Activated CD4-positive, alpha-beta T cell treated with anti-CD3 and anti-CD28 coated beads, Interleukin-2, amount 10 ng/mL, durations not matched to agents 24 days and 14 days (primary cell): ENCODE results near the gene ALOXE3. TPM values are rescaled to one million over a fixed set of nuclear protein-coding genes. Genes with fewer than 3 reads are reported as not detected.

Experiments used
- DNase-seq: peaks from one replicate; pipeline ENCODE4 v3.0.0; 2022
- H3K27ac Mint-ChIP-seq: one replicate; pipeline ENCODE4 v1.8.0; 2022; ENCODE audit warnings: mild to moderate bottlenecking, mixed read lengths
- H3K27me3 Mint-ChIP-seq: one replicate; pipeline ENCODE4 v1.8.0; 2022; ENCODE audit warnings: mixed read lengths
- H3K36me3 Mint-ChIP-seq: one replicate; pipeline ENCODE4 v1.8.0; 2022; ENCODE audit warnings: low read depth, mild to moderate bottlenecking, mixed read lengths
- H3K4me1 Mint-ChIP-seq: one replicate; pipeline ENCODE4 v1.8.0; 2021; ENCODE audit warnings: mixed read lengths
- H3K4me3 Mint-ChIP-seq: one replicate; pipeline ENCODE4 v1.8.0; 2022; ENCODE audit warnings: mild to moderate bottlenecking, moderate library complexity, mixed read lengths
- H3K9me3 Mint-ChIP-seq: one replicate; pipeline ENCODE4 v1.8.0; 2021; ENCODE audit warnings: mixed read lengths
- intact Hi-C: fragments of 100-400 bp; cut with micrococcal nuclease; formaldehyde crosslinking; loops from one replicate; pipeline ENCODE4 v1.15.1; 2023
- total RNA-seq: library from RNA; stranded (reverse); gene quantifications from 2 replicates; pipeline ENCODE4 v1.2.3, GENCODE V29; 2022

The ALOXE3 gene
- total RNA-seq, 1 donor from 2014 or later = not detected

GRCh38 chr17:8141741-8142140, 23.4 kb upstream of the ALOXE3 start:
- Mint-ChIP-seq H3K27ac (no peak overlapping the region), H3K36me3 (peaks cover 50% of the 10 kb centered on the region), H3K9me3 (no peaks in the 10 kb centered on the region), H3K4me3 (no peak overlapping the region), H3K27me3 (peaks cover under 1% of the 10 kb centered on the region), H3K4me1 (peaks cover 3% of the 10 kb centered on the region)
- peak; percentile 55 for DNase-seq
- intact Hi-C loops = no loop called here

- H3K4me3 Mint-ChIP-seq = no peak overlapping the region
- intact Hi-C loops = no loop called here
- peaks cover 43% of the 10 kb centered on the region for H3K36me3 Mint-ChIP-seq
- H3K4me1 Mint-ChIP-seq = peaks cover 4% of the 10 kb centered on the region
- no peaks in the 10 kb centered on the region for H3K9me3 Mint-ChIP-seq
- peaks cover 3% of the 10 kb centered on the region for H3K27me3 Mint-ChIP-seq
- DNase-seq = peak; percentile 60
- peak overlapping the region; percentile 48 for H3K27ac Mint-ChIP-seq
Measured at GRCh38 chr17:8141045-8141444, 22.7 kb upstream of the ALOXE3 start.

DNA sequence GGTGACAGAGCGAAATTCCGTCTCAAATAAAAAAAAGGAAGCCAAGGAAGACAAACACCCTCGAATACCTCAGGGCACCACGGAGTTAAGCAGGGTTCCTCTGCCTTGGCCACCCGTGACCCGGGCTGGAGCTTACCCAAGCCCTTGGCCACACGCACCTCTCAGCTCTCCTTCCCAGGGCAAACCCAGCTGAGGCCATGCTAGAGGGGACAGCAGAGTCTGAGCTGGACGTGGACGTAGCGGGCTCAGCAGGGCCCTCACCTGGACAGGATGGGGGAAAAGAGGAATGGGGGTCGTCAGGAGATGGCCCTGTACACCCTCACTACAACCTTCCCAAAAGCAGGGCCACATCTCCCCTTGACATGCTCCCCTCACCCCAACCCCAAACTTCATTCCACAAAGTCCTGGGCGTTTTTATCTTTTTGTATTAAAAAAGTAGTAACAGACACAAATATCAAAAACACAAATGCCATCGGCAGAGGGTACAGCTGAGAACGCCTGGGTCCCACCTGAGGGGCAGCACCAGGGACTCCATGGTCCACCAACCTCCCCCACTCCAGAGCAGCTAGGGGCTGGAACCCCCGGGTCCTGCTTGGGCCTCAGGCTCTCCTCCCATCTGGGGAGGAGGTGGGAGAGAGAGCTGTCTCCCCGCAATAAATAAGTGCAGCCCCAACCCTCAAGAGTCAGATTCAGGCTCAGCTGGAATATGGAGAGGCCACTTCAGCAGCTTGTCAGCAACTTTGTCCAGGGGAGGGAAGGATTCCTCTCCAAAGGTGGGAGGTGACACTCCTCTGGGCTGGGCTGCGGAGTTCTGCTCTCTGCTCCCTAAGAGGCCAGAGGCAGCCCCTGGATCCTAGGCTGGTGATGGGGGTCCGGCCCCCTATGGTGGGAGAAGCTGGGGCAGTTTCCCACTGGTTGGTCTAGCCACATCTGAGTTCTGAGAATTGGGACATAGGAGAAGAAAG, 22.0 kb upstream of the ALOXE3 start:
- Mint-ChIP-seq H3K27me3 (peaks cover 3% of the 10 kb centered on the region), H3K4me3 (no peak overlapping the region), H3K36me3 (peaks cover 37% of the 10 kb centered on the region), H3K4me1 (peaks cover 4% of the 10 kb centered on the region), H3K27ac (no peak overlapping the region), H3K9me3 (no peaks in the 10 kb centered on the region)
- peak; percentile 62 for DNase-seq
- intact Hi-C loops = no loop called here

- Mint-ChIP-seq H3K4me3 (no peak overlapping the region), H3K27ac (no peak overlapping the region), H3K4me1 (peaks cover 4% of the 10 kb centered on the region), H3K9me3 (no peaks in the 10 kb centered on the region), H3K36me3 (peaks cover 31% of the 10 kb centered on the region), H3K27me3 (peaks cover 5% of the 10 kb centered on the region)
- intact Hi-C loops = loop anchor here (1.0 to 5.0 kb wide), 10 partner anchors 12 to 798 kb away; no protein-coding TSS in a partner anchor
- DNase-seq = peak; percentile 99
Measured at GRCh38 chr17:8138672-8139371, 20.5 kb upstream of the ALOXE3 start.

- intact Hi-C loops = loop anchor here (1.0 to 5.0 kb wide), 5 partner anchors 11 to 799 kb away; no protein-coding TSS in a partner anchor
- Mint-ChIP-seq H3K4me1 (peaks cover 4% of the 10 kb centered on the region), H3K27me3 (peaks cover 5% of the 10 kb centered on the region)
Measured at GRCh38 chr17:8138374-8138671, 20.0 kb upstream of the ALOXE3 start.

GRCh38 chr17:8137645-8138373, 19.5 kb upstream of the ALOXE3 start:
- H3K9me3 Mint-ChIP-seq = no peaks in the 10 kb centered on the region
- H3K4me1 Mint-ChIP-seq = peaks cover 4% of the 10 kb centered on the region
- peak; percentile 68 for DNase-seq
- peaks cover 5% of the 10 kb centered on the region for H3K27me3 Mint-ChIP-seq
- intact Hi-C loops = loop anchor here (1.0 to 5.0 kb wide), 5 partner anchors 11 to 799 kb away; no protein-coding TSS in a partner anchor
- peaks cover 23% of the 10 kb centered on the region for H3K36me3 Mint-ChIP-seq
- H3K4me3 Mint-ChIP-seq = no peak overlapping the region
- H3K27ac Mint-ChIP-seq = no peak overlapping the region

More at GRCh38 chr17:8138374-8138671, 20.0 kb upstream of the ALOXE3 start:
- no peak for DNase-seq
- Mint-ChIP-seq H3K4me3 (no peak overlapping the region), H3K36me3 (peaks cover 27% of the 10 kb centered on the region), H3K9me3 (no peaks in the 10 kb centered on the region), H3K27ac (no peak overlapping the region)

- H3K4me1 Mint-ChIP-seq = peaks cover 5% of the 10 kb centered on the region
Measured at GRCh38 chr17:8133941-8134340, 15.6 kb upstream of the ALOXE3 start.

DNA sequence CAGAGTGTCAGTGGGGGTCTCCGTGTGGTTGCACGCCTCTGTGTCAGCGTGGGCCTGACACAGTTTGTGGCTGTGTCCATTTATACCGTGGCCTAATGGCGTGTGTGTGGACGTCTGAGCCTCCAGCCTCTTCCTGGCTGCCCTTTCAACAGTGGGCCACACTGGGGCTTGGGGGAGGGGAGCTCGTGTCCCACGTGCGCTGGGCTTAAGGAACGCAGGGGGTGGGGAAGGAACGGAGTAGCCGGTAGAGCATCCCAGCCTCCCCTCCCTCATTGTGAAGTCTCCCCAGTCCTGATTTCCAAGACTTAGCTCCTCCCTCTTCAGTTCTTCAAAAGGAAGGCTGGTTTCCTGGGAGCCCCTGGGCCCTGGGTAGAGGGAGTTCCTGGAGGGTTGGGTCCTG, 15.1 kb upstream of the ALOXE3 start:
- Mint-ChIP-seq H3K4me1 (peaks cover 5% of the 10 kb centered on the region), H3K9me3 (no peaks in the 10 kb centered on the region), H3K4me3 (no peak overlapping the region), H3K27ac (no peak overlapping the region), H3K36me3 (no peaks in the 10 kb centered on the region), H3K27me3 (peaks cover 19% of the 10 kb centered on the region)
- no peak for DNase-seq
- intact Hi-C loops = no loop called here

More at GRCh38 chr17:8133941-8134340, 15.6 kb upstream of the ALOXE3 start:
- Mint-ChIP-seq H3K27me3 (peaks cover 19% of the 10 kb centered on the region), H3K27ac (no peak overlapping the region), H3K36me3 (no peaks in the 10 kb centered on the region), H3K4me3 (no peak overlapping the region), H3K9me3 (no peaks in the 10 kb centered on the region)
- no peak for DNase-seq
- intact Hi-C loops = no loop called here

DNA sequence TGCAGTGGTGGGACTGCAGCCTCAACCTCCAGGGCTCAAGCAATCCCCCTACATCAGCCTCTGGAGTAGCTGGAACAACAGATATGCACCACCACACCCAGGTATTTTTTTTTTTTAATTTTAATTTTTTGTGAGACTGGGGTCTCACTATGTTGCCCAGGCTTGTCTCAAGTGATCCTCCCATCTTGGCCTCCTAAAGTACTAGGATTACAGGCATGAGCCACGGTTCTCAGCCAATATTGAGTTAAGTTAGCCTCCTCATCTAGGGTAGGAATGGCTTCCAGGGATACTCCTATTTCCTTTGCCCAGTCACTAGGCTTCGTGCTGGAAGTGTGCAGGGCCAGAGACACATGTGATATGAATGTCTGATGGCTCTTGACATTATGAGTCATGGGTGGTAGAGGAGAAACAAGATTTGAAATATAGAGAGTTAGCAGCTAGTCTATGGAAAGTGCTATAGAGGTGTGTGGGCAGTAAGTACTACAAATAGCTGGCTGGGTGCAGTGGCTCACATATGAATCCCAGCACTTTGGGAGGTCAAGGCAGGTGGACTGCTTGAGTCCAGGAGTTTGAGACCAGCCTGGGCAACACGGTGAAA, 13.6 kb upstream of the ALOXE3 start:
- no peak for DNase-seq
- Mint-ChIP-seq H3K27ac (peak overlapping the region; percentile 31), H3K4me3 (no peak overlapping the region), H3K4me1 (peaks cover 9% of the 10 kb centered on the region), H3K36me3 (no peaks in the 10 kb centered on the region), H3K9me3 (no peaks in the 10 kb centered on the region), H3K27me3 (peaks cover 25% of the 10 kb centered on the region)
- intact Hi-C loops = no loop called here

DNA sequence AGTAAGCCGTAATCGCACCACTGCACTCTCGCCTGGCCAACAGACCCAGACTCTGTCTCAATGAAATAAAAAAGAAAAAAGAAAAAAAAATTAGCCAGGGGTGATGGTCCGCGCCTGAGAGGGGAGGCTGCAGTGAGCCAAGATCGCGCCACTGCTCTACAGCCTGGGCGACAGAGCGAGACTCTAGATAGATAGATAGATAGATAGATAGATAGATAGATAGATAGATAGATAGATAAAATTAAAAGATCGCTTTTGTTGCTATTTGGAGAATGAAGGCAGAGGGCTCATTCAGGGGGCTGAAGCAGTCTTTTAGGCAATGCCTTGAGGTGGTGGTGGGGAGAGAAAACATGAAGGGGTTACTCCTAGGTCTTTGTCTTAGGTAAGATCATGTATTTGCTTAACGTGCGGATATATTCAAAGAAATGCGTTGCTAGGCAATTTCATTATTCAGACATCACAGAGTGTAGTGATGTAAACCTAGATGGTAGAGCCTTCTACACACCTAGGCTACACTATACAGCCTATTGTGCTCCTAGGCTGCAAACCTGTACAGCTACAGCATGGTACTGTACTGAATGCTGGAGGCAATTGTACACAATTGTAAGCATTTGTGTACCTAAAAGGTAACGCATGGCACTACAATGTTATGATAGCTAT, 9.9 kb upstream of the ALOXE3 start:
- Mint-ChIP-seq H3K27me3 (peaks cover 41% of the 10 kb centered on the region), H3K27ac (no peak overlapping the region), H3K9me3 (no peaks in the 10 kb centered on the region), H3K36me3 (peaks cover 4% of the 10 kb centered on the region), H3K4me1 (peaks cover 37% of the 10 kb centered on the region), H3K4me3 (no peak overlapping the region)
- intact Hi-C loops = loop anchor here (10.0 kb wide), 1 partner anchor 257 kb away; the partner anchor contains the start of gene RPL26
- DNase-seq = no peak

DNA sequence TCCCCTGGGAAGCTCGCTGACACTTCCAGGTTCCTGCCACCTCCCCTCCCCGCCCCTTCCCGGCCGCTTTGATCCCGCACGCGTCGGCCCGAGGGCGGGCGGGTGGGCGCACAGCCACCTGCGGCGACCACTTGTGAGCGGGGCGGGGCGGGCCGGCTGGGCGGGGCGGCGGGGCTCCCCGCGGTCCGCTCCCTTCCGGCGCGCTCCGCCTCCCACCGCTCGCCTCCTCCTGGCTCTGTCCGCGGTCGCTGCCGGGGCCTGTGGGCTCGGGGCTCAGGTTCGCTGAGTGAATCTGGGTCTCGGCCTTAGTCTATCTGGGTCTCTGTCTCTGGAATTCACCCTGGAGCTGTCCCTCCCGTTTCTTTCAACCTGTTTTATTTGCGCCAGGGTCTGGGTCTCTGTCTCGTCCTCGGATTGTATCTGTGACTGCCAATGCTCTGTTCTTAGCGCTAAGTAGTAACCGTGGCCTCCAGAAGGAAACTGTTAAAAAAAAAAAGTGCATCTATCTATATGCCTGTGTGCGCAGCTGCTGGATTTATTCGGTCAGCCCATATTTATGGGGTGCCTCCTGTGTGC, 8.3 kb upstream of the ALOXE3 start:
- peak overlapping the region; percentile 91 for H3K4me3 Mint-ChIP-seq
- intact Hi-C loops = loop anchor here (1.0 to 10.0 kb wide), 2 partner anchors 12 to 258 kb away; partner anchors contain the start of gene RPL26
- peaks cover 4% of the 10 kb centered on the region for H3K36me3 Mint-ChIP-seq
- H3K27ac Mint-ChIP-seq = peak overlapping the region; percentile 94
- H3K27me3 Mint-ChIP-seq = peaks cover 47% of the 10 kb centered on the region
- peaks cover 42% of the 10 kb centered on the region for H3K4me1 Mint-ChIP-seq
- no peaks in the 10 kb centered on the region for H3K9me3 Mint-ChIP-seq
- DNase-seq = peak; percentile 86

DNA sequence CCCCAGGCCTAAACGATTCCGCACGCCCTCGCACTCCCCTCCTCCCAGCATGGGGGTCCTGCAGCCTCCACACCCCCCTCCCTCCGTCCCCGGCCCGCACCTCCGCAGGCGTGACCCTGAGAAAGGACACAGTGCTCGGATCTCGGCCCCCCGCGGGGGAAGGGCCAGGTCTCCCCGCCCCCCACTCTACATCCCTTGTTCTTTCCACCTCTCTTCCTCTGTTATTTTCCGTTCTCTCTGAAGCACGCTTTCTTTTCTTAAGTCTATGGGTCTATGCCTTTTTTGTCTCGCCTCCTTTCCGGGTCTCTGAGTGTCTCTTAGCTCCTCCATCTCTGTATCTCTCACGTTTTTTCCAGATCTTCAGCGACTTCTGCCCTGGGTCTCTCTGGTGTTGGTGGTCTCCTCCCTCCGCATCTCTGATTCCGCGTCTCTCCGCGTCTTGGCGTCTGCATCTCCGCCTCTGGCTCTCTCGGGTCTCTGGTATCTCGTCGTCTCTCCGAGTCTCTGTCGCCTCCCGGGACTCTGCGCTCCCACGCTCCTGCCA, 7.7 kb upstream of the ALOXE3 start:
- Mint-ChIP-seq H3K27me3 (peaks cover 47% of the 10 kb centered on the region), H3K27ac (peak overlapping the region; percentile 94), H3K36me3 (peaks cover 4% of the 10 kb centered on the region), H3K4me1 (peaks cover 44% of the 10 kb centered on the region), H3K4me3 (peak overlapping the region; percentile 91), H3K9me3 (no peaks in the 10 kb centered on the region)
- DNase-seq = peak; percentile 78
- intact Hi-C loops = loop anchor here (10.0 kb wide), 1 partner anchor 259 kb away; the partner anchor contains the start of gene RPL26
